IMR-90 (cell line): Measurements from ENCODE around the gene TMEM106A. TPM values are rescaled to one million over a fixed set of nuclear protein-coding genes. Genes with fewer than 3 reads are reported as not detected.
"Not testable (repeated sequence)": the region's sequence is repeated elsewhere in the genome, so short reads cannot be mapped to it uniquely, and the experiment has no call there.

ENCODE experiments used
- ATAC-seq: fragments of 200-7000 bp; cut with Tn5 transposase; 2 replicates; pipeline ENCODE4 v1.9.1; 2020; ENCODE audit warnings: low read depth, mild to moderate bottlenecking, moderate library complexity
- BruUV-seq: library from RNA; stranded (reverse); fragments of 400-500 nt; replicated peaks from 2 replicates; lab custom pipeline; 2021; lab: Mats Ljungman, UMichigan
- CTCF ChIA-PET: fragments of 300-600 bp; formaldehyde crosslinking; extraction: SDS; loops from one replicate; lab custom pipeline; 2021; ENCODE audit warnings: antibody characterized with exemption; lab: Yijun Ruan, JAX
- POLR2A ChIA-PET: fragments of 300-600 bp; sonication (Branson Sonifier 250); formaldehyde crosslinking; loops from one replicate; lab custom pipeline; 2022; ENCODE audit warnings: antibody characterized with exemption; ENCODE audit not compliant: unreplicated experiment; lab: Charles Lee
- DNase-seq: peaks from one replicate; pipeline ENCODE4 v3.0.0; 2013
- H2AFZ ChIP-seq: replicated peaks from 2 replicates; pipeline ENCODE3; 2013; ENCODE audit warnings: low read length, mild to moderate bottlenecking; ENCODE audit not compliant: poor library complexity
- H2AK5ac ChIP-seq: 2 replicates; pipeline ENCODE4 v1.6.1; 2013; ENCODE audit warnings: low read depth, low read length, inconsistent platforms
- H2AK9ac ChIP-seq: replicated peaks from 2 replicates; pipeline ENCODE3; 2013; ENCODE audit warnings: mild to moderate bottlenecking, low read depth, low read length, moderate library complexity; ENCODE audit not compliant: poor library complexity
- H2BK120ac ChIP-seq: 2 replicates; pipeline ENCODE4 v1.6.1; 2013; ENCODE audit warnings: low read depth, low read length, inconsistent platforms
- H2BK15ac ChIP-seq: 3 replicates; pipeline ENCODE4 v1.6.1; 2013; ENCODE audit warnings: low read depth, low read length, inconsistent platforms
- H2BK20ac ChIP-seq: 2 replicates; pipeline ENCODE4 v1.6.1; 2013; ENCODE audit warnings: low read depth, mild to moderate bottlenecking, inconsistent platforms, low read length, moderate library complexity
- H2BK5ac ChIP-seq: 2 replicates; pipeline ENCODE4 v1.6.1; 2013; ENCODE audit warnings: mild to moderate bottlenecking, low read depth, low read length, inconsistent platforms; ENCODE audit not compliant: poor library complexity, severe bottlenecking
- H3K14ac ChIP-seq: replicated peaks from 2 replicates; pipeline ENCODE4 v1.6.1; 2013; ENCODE audit warnings: low read depth, low read length, inconsistent platforms
- H3K18ac ChIP-seq: 2 replicates; pipeline ENCODE4 v1.6.1; 2013; ENCODE audit warnings: low read depth, low read length, control low read depth
- H3K23ac ChIP-seq: 2 replicates; pipeline ENCODE4 v1.6.1; 2013; ENCODE audit warnings: low read depth, low read length, inconsistent platforms
- H3K27ac ChIP-seq: 2 replicates; pipeline ENCODE4 v1.5.1; 2013; ENCODE audit warnings: mild to moderate bottlenecking, control low read depth, low read length; ENCODE audit not compliant: insufficient read depth
- H3K27me3 ChIP-seq: 2 replicates; pipeline ENCODE4 v1.6.1; 2013; ENCODE audit warnings: low read length; ENCODE audit not compliant: control insufficient read depth, insufficient read depth
- H3K36me3 ChIP-seq: 2 replicates; pipeline ENCODE4 v1.6.1; 2013; ENCODE audit warnings: low read length, mixed read lengths; ENCODE audit not compliant: control insufficient read depth, insufficient read depth
- H3K4ac ChIP-seq: 2 replicates; pipeline ENCODE4 v1.6.1; 2013; ENCODE audit warnings: low read depth, low read length, inconsistent platforms
- H3K4me1 ChIP-seq: 2 replicates; pipeline ENCODE4 v1.6.1; 2013; ENCODE audit warnings: low read length, mixed read lengths; ENCODE audit not compliant: control insufficient read depth, insufficient read depth
- H3K4me2 ChIP-seq: 2 replicates; pipeline ENCODE4 v1.6.1; 2013; ENCODE audit warnings: low read depth, mild to moderate bottlenecking, control low read depth, low read length, moderate library complexity
- H3K4me3 ChIP-seq: 2 replicates; pipeline ENCODE4 v1.5.1; 2013; ENCODE audit warnings: low read depth, mild to moderate bottlenecking, control low read depth, low read length, moderate library complexity; ENCODE audit not compliant: insufficient read depth
- H3K56ac ChIP-seq: 2 replicates; pipeline ENCODE4 v1.6.1; 2013; ENCODE audit warnings: low read length, inconsistent platforms; ENCODE audit not compliant: insufficient read depth; ENCODE audit errors: extremely low read depth
- H3K79me1 ChIP-seq, 2 experiments: 2 replicates each; pipeline ENCODE4 v1.6.1; 2013; ENCODE audit warnings: low read length in 2 of 2, inconsistent platforms in 1 of 2, low read depth in 1 of 2
- H3K9ac ChIP-seq: 2 replicates; pipeline ENCODE4 v1.6.1; 2013; ENCODE audit warnings: low read depth, low read length, control low read depth
- H3K9me1 ChIP-seq: 2 replicates; pipeline ENCODE4 v1.6.1; 2013; ENCODE audit warnings: low read length, inconsistent platforms; ENCODE audit not compliant: insufficient read depth
- H3K9me3 ChIP-seq: 2 replicates; pipeline ENCODE4 v1.6.1; 2013; ENCODE audit warnings: low read length; ENCODE audit not compliant: control insufficient read depth, insufficient read depth
- H4K20me1 ChIP-seq: 2 replicates; pipeline ENCODE4 v1.6.1; 2013; ENCODE audit warnings: low read length, inconsistent platforms; ENCODE audit not compliant: insufficient read depth
- H4K5ac ChIP-seq: 2 replicates; pipeline ENCODE4 v1.6.1; 2013; ENCODE audit warnings: mild to moderate bottlenecking, low read depth, low read length, control low read depth
- H4K8ac ChIP-seq, 2 experiments: 2 replicates each; pipeline ENCODE4 v1.6.1; 2013; ENCODE audit warnings: low read depth in 2 of 2, low read length in 2 of 2, control low read depth in 1 of 2, inconsistent platforms in 1 of 2
- H4K91ac ChIP-seq: 2 replicates; pipeline ENCODE4 v1.6.1; 2013; ENCODE audit warnings: low read depth, low read length, inconsistent platforms; ENCODE audit not compliant: insufficient read depth
- WGBS, 2 experiments: methylation state at CpG; one replicate each; pipeline versions ENCODE4 v1.1.5 to v1.1.7; 2013; ENCODE audit warnings: missing lambda C conversion rate in 2 of 2; ENCODE audit not compliant: insufficient read length in 1 of 2; ENCODE audit errors: extremely low coverage in 2 of 2; 5-methylcytosine and 5-hydroxymethylcytosine counted together
- dilution Hi-C: fragments of 300-500 bp; cut with HindIII; formaldehyde crosslinking; loops from one replicate; pipeline ENCODE4 v1.14.3; 2018; ENCODE audit warnings: low sequenced_read_pairs; ENCODE audit not compliant: unreplicated experiment
- in situ Hi-C: fragments of 300-500 bp; cut with MboI; formaldehyde crosslinking; loops from 3 replicates; pipeline ENCODE4 v1.14.3; 2019; ENCODE audit warnings: low sequenced_read_pairs, inconsistent platforms, mixed read lengths
- intact Hi-C: fragments of 100-400 bp; cut with micrococcal nuclease; formaldehyde crosslinking; loops from 2 replicates; pipeline ENCODE4 v1.10.0; 2022
- polyA plus RNA-seq, 3 experiments: library from polyadenylated mRNA; depleted of rRNA; stranded (reverse); fragments of >200 nt; gene quantifications; 2 replicates each; pipeline ENCODE4 v1.2.3, GENCODE V29; 2012; ENCODE audit warnings: low replicate concordance in 1 of 3
- total RNA-seq: library from RNA; depleted of rRNA; stranded (reverse); fragments of >200 nt; gene quantifications from 2 replicates; pipeline ENCODE4 v1.2.3, GENCODE V29; 2012

TMEM106A gene
- total and polyA plus RNA-seq, 2 of the 4 experiments (the other 2 are of a cell fraction), result 2.2 to 7.5 TPM

- H2BK20ac ChIP-seq, H3K23ac ChIP-seq, H4K8ac ChIP-seq, H3K4me3 ChIP-seq, H3K56ac ChIP-seq, intact Hi-C loops, H3K14ac ChIP-seq, H2AK5ac ChIP-seq, H3K18ac ChIP-seq, H3K27me3 ChIP-seq, dilution Hi-C loops, ATAC-seq, H3K9ac ChIP-seq, H3K4me2 ChIP-seq, H2BK5ac ChIP-seq, POLR2A ChIA-PET, H4K20me1 ChIP-seq, H2BK120ac ChIP-seq, BruUV-seq, H3K27ac ChIP-seq, H4K5ac ChIP-seq, H2BK15ac ChIP-seq, DNase-seq, H4K91ac ChIP-seq, H3K9me3 ChIP-seq, H3K4ac ChIP-seq, H2AK9ac ChIP-seq, H3K9me1 ChIP-seq, H2AFZ ChIP-seq, H3K4me1 ChIP-seq: not testable (repeated sequence)
- CTCF ChIA-PET, result interaction anchor here (0.6 kb wide), 1 partner anchor 123 kb away, joined by 4 read pairs; no protein-coding TSS in a partner anchor
- Histone ChIP-seq H3K36me3 (peaks cover 50% of the 10 kb centered on the region), H3K79me1 (peaks cover 6 to 14% of the 10 kb centered on the region in 2 experiments)
- in situ Hi-C loops, result loop anchor here (25.0 kb wide), 1 partner anchor 301 kb away; the partner anchor contains the start of gene DHX8
- 100% methylated on average over 2 of the region's 5 CpGs; no CpG with 5 or more reads in 1 of the 2 experiments for WGBS, 2 experiments
Observed at GRCh38 chr17:43186656-43187055, 25.0 kb upstream of the TMEM106A start.
